GM12864 (cell line): ENCODE measurements around the gene TTF2.
"Not testable (repeated sequence)": the region's sequence is repeated elsewhere in the genome, so short reads cannot be mapped to it uniquely, and the experiment has no call there.

Experiments
- DNase-seq: peaks from one replicate; pipeline ENCODE4 v3.0.0-alpha.2; 2011; ENCODE audit warnings: low read depth
- H3K4me3 ChIP-seq: 2 replicates; pipeline ENCODE4 v1.5.1; 2011; ENCODE audit warnings: mild to moderate bottlenecking, low read depth, low read length, control low read depth
- TF ChIP-seq, protein P1 (sequence below): IDR thresholded peaks from 2 replicates; pipeline ENCODE4 v1.5.1; 2011; ENCODE audit warnings: low read depth, mild to moderate bottlenecking, moderate library complexity, low read length, control low read depth, inconsistent platforms; ENCODE audit errors: missing control alignments

The TTF2 gene

DNA sequence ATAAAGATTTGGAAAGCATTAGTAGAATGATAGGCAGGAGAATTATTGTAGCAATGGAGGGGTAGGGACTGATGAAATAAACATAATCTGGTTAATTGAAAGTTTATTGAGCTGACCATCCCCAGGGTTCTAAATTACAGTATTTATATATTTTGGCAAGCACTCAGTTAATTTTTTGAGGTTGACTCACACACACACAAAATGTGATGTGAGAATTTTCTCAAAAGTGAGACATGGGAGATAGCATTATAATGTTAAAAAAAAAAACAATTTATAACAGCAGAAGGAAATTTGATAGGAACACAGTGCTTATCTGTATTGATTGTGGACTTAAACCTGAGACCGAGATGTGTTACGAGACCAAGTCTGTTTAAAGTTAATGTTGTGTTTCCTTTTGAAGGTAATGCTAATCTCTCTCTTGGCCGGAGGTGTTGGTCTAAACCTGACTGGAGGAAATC lies 36.9 kb downstream of the TTF2 start:
- DNase-seq, result no peak
- TF ChIP-seq, protein P1, sequence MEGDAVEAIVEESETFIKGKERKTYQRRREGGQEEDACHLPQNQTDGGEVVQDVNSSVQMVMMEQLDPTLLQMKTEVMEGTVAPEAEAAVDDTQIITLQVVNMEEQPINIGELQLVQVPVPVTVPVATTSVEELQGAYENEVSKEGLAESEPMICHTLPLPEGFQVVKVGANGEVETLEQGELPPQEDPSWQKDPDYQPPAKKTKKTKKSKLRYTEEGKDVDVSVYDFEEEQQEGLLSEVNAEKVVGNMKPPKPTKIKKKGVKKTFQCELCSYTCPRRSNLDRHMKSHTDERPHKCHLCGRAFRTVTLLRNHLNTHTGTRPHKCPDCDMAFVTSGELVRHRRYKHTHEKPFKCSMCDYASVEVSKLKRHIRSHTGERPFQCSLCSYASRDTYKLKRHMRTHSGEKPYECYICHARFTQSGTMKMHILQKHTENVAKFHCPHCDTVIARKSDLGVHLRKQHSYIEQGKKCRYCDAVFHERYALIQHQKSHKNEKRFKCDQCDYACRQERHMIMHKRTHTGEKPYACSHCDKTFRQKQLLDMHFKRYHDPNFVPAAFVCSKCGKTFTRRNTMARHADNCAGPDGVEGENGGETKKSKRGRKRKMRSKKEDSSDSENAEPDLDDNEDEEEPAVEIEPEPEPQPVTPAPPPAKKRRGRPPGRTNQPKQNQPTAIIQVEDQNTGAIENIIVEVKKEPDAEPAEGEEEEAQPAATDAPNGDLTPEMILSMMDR, result no peak
- H3K4me3 ChIP-seq, result no peak overlapping the region

DNA sequence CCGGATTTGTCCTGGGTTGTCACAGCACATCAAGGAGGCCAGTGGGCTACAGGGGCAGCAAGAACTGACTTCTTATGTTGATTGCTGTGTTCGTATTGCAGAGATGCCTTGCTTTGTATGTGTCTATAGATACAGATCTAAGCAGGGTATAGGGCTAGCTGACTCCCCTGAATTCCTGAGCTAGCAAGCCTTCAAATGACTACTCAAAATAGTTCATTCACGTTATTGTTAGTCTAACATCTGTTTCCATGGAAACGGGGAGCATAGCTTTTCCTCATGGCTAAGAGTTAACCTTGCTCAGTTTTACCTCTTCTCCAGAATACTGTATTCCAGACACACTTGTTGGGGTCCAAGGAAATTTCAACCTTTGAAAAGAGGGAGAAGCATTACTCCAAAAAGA lies 37.3 kb downstream of the TTF2 start:
- no peak overlapping the region for H3K4me3 ChIP-seq
- TF ChIP-seq, protein P1, result no peak
- no peak for DNase-seq

DNA sequence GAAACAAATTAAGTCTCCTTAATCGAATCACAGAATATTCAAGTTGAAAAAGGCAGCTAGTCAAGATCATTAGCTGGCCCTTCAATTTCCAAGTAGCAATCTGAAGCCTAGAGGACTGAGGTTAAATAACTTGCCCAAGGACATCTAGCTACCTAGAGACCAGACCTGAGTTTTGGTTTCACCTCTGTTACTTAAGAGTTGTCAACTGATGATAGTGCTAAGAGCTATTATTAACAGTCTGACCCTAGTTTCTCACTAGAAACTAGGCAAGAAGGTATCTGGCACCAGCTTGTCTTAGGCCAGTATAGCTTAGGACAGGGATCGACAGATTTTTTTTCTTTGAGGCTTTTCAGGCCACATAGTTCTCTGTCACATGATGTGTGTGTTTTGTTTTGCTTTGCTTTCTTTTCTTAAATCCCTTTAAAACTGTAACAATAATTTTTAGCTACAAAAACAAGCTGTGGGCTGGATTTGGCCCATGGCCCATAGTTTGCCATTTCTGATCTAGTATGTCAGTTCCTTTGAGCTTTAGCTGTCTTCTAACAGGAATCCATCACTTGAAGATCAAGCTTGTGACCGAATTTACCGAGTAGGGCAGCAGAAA lies 38.3 kb downstream of the TTF2 start:
- no peak for DNase-seq
- TF ChIP-seq, protein P1, result no peak
- no peak overlapping the region for H3K4me3 ChIP-seq

DNA sequence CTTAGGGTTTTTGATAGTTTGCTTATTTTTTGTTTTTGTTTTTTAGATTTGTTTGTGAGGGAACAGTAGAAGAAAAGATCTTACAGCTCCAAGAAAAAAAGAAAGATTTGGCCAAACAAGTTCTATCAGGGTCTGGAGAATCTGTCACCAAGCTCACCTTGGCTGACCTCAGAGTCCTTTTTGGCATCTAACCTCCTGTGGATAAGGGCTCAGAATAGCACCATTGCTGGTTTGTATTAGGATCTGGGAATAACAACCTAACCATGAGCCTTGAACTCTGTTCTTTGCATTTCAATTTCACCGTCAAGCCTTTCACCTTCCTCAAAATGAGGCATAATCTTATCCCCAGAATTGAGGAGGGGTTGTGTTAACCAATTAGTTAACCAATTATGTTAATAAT lies 41.2 kb downstream of the TTF2 start:
- H3K4me3 ChIP-seq, result no peak overlapping the region
- DNase-seq, result no peak
- TF ChIP-seq, protein P1, result no peak

DNA sequence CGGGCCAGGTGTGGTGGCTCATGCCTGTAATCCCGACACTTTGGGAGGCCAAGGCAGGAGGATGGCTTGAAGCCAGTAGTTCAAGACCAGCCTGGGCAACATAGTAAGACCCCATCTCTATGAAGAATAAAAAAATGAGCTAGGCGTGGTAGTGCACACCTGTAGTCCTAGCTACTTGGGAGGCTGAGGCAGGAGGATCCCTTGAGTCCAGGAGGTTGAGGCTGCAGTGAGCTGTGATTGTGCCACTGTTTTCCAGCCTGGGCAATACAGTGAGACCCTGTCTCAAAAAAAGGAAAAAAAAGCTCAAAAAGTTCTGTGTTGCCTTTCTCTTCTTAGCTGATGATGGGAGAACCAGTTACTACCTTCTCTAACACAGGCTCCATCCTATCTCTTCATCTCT lies 41.7 kb downstream of the TTF2 start:
- H3K4me3 ChIP-seq, DNase-seq: not testable (repeated sequence)

DNA sequence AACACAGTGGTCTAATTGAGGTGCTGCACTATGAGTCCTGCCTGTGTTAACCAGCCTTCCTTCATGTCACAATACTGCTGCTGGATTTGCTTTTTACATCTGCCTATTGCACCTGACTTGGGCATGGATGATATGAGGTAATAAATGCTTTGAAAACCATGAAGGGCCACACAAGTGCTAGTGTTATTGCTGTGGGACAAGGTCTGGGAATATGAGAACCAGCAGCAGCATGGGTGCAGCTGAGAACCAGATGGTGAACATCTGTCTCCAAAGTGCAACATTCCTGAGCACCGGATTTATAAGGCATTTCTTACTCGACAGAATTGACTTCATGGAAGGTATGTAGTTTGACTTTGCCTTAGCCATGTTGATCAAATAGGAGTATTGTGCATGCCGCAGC lies 44.9 kb downstream of the TTF2 start:
- no peak for DNase-seq
- TF ChIP-seq, protein P1, result no peak
- no peak overlapping the region for H3K4me3 ChIP-seq

DNA sequence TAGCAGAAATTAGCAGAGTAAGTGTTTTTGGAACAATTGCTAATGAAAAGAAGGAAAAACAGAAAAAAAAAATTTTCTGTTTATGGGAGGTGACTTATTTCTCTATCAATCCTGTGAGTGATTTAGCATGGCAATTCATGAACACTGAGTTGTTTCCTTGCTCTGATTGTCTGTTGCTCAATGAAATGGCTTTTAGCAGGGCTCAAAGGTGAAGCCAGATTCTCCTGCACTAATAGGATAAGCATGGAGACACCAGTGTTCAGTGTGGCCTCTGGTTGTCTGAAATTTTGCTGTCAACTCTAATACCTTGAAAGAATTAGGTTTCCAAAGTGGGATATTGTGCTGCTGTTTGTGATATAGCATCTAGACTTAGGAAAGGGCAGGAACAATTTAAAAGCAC lies 45.6 kb downstream of the TTF2 start:
- no peak for DNase-seq
- no peak overlapping the region for H3K4me3 ChIP-seq
- TF ChIP-seq, protein P1, result no peak

DNA sequence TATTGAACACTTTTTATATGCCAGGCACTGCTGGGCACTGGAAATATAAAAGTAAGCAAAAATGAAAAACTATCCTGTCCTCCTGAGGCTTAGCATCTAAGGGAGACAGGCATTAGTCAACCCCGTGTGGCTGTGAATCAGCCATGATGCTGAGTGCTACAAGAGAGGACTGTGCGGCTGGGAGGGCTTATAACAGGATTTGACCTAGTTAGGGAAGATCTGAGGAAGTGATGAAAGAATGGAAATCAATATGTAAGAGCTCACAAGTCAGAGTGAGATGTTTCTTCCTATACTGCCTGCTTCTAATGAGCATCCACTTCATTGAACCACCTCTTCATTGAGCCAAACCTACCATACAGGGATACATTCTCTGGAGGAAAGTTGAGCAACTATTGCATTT lies 46.4 kb downstream of the TTF2 start:
- TF ChIP-seq, protein P1, result no peak
- H3K4me3 ChIP-seq, result no peak overlapping the region
- no peak for DNase-seq
